Panc1 (cell line): ENCODE results near the gene CAPN7.

ENCODE experiments used
- POLR2AphosphoS5 ChIP-seq: IDR thresholded peaks from 2 replicates; pipeline ENCODE4 v1.6.1; 2012; ENCODE audit warnings: mild to moderate bottlenecking, low read depth, low read length, moderate library complexity
- TF ChIP-seq, protein P1 (sequence below): fragments of 450-650 bp; IDR thresholded peaks from 2 replicates; pipeline ENCODE4 v1.5.1; 2017; ENCODE audit warnings: mild to moderate bottlenecking
- TF ChIP-seq, protein P2 (sequence below), 2 experiments: IDR thresholded peaks; 2 replicates each; pipeline ENCODE4 v1.6.1; 2011 to 2012; ENCODE audit warnings: low read depth in 2 of 2, control low read depth in 1 of 2, low read length in 1 of 2, mild to moderate bottlenecking in 1 of 2, moderate library complexity in 1 of 2; ENCODE audit not compliant: insufficient read depth in 1 of 2

DNA sequence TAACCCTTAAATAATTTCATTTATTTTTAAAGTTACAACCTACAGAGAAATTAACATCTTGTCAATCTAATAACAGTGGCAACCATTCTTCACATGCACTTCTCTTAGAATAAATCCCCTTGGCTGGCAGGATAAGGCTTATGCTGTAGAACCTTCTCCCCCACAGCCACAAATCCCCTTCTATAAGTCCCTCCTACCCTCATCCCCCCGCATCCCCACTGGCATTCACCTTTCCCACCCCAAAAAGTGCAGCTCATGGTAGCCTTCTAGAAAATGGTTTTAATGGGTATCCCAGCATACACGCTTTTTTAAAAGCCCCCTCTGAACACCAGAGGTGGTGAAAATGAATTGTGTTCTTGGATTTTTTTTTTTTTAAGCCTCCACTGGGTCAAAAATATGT is 49.2 kb downstream of the CAPN7 start:
- TF ChIP-seq, protein P1, sequence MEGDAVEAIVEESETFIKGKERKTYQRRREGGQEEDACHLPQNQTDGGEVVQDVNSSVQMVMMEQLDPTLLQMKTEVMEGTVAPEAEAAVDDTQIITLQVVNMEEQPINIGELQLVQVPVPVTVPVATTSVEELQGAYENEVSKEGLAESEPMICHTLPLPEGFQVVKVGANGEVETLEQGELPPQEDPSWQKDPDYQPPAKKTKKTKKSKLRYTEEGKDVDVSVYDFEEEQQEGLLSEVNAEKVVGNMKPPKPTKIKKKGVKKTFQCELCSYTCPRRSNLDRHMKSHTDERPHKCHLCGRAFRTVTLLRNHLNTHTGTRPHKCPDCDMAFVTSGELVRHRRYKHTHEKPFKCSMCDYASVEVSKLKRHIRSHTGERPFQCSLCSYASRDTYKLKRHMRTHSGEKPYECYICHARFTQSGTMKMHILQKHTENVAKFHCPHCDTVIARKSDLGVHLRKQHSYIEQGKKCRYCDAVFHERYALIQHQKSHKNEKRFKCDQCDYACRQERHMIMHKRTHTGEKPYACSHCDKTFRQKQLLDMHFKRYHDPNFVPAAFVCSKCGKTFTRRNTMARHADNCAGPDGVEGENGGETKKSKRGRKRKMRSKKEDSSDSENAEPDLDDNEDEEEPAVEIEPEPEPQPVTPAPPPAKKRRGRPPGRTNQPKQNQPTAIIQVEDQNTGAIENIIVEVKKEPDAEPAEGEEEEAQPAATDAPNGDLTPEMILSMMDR: no peak
- TF ChIP-seq, protein P2, sequence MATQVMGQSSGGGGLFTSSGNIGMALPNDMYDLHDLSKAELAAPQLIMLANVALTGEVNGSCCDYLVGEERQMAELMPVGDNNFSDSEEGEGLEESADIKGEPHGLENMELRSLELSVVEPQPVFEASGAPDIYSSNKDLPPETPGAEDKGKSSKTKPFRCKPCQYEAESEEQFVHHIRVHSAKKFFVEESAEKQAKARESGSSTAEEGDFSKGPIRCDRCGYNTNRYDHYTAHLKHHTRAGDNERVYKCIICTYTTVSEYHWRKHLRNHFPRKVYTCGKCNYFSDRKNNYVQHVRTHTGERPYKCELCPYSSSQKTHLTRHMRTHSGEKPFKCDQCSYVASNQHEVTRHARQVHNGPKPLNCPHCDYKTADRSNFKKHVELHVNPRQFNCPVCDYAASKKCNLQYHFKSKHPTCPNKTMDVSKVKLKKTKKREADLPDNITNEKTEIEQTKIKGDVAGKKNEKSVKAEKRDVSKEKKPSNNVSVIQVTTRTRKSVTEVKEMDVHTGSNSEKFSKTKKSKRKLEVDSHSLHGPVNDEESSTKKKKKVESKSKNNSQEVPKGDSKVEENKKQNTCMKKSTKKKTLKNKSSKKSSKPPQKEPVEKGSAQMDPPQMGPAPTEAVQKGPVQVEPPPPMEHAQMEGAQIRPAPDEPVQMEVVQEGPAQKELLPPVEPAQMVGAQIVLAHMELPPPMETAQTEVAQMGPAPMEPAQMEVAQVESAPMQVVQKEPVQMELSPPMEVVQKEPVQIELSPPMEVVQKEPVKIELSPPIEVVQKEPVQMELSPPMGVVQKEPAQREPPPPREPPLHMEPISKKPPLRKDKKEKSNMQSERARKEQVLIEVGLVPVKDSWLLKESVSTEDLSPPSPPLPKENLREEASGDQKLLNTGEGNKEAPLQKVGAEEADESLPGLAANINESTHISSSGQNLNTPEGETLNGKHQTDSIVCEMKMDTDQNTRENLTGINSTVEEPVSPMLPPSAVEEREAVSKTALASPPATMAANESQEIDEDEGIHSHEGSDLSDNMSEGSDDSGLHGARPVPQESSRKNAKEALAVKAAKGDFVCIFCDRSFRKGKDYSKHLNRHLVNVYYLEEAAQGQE (IDR thresholded peaks at IDR 0.05; ENCODE audit: insufficient read depth in 1 of 2, low read depth in 2 of 2, low read length in 1 of 2): no peak
- no peak for TF ChIP-seq POLR2AphosphoS5
